Esophagus squamous epithelium (tissue), 5 donors: Measurements from ENCODE around the gene PSMA5. TPM values are rescaled to one million over a fixed set of nuclear protein-coding genes. Genes with fewer than 3 reads are reported as not detected.
A peak's percentile ranks its signal among the peaks of the same experiment; 100 is the strongest.

ENCODE experiments used
- DNase-seq: peaks from one replicate; lab custom pipeline; 2025; lab: John Stamatoyannopoulos, UW
- H3K27ac ChIP-seq, 4 donors: fragments of 200-600 bp; sonication (generic); one replicate each; pipeline ENCODE4 v1.5.1; 2016 to 2019; ENCODE audit warnings: mild to moderate bottlenecking in 1 of 4
- H3K27me3 ChIP-seq, 4 donors: fragments of 200-600 bp; sonication (generic); 1 replicate in 3 of 4; 2 replicates in 1 of 4; pipeline versions ENCODE4 v1.5.1 to v1.6.0; 2017 to 2021; ENCODE audit warnings: antibody characterized with exemption in 1 of 4
- H3K36me3 ChIP-seq, 3 donors: fragments of 200-600 bp; sonication (generic); one replicate each; pipeline ENCODE4 v1.5.1; 2016 to 2019
- H3K4me1 ChIP-seq, 3 donors: fragments of 200-600 bp; sonication (generic); one replicate each; pipeline ENCODE4 v1.5.1; 2017 to 2019
- H3K4me3 ChIP-seq, 4 donors: fragments of 200-600 bp; sonication (generic); 1 replicate in 3 of 4; 2 replicates in 1 of 4; pipeline ENCODE4 v1.5.1; 2016 to 2019; ENCODE audit warnings: mild to moderate bottlenecking in 2 of 4, moderate library complexity in 1 of 4
- H3K9me3 ChIP-seq, 3 donors: fragments of 200-600 bp; sonication (generic); one replicate each; pipeline ENCODE4 v1.5.1; 2016 to 2019
- POLR2A ChIP-seq, 4 donors: fragments of 450-650 bp; IDR thresholded peaks; one replicate each; pipeline ENCODE4 v1.6.1; 2017; ENCODE audit warnings: antibody characterized with exemption in 4 of 4, mild to moderate bottlenecking in 4 of 4, moderate library complexity in 3 of 4
- WGBS, 2 donors: methylation state at CpG; one replicate each; pipeline ENCODE4 v1.1.5; 2018; 5-methylcytosine and 5-hydroxymethylcytosine counted together
- intact Hi-C: fragments of 100-400 bp; cut with DNase I; formaldehyde crosslinking; loops from one replicate; pipeline ENCODE4 v1.15.0; 2022
- total RNA-seq, 4 donors: library from RNA; depleted of rRNA; stranded (reverse); fragments of >200 nt; gene quantifications; one replicate each; pipeline ENCODE4 v1.1.0, GENCODE V29; 2016
- TF ChIP-seq, protein P1 (sequence below), 6 experiments: fragments of 450-650 bp in 4 of 6; fragments of 200-600 bp in 2 of 6; sonication (generic) in 2 of 6; IDR thresholded peaks; one replicate each; pipeline ENCODE4 v1.5.1; 2016 to 2019; ENCODE audit warnings: antibody characterized with exemption in 6 of 6, mild to moderate bottlenecking in 4 of 6, moderate library complexity in 4 of 6
- donor health status: DM: yes; HTN: yes; CAD: no.

The PSMA5 gene
- total RNA-seq, 4 donors from 2014 or later = 31.5 to 57.7 (median 46.8) TPM

DNA sequence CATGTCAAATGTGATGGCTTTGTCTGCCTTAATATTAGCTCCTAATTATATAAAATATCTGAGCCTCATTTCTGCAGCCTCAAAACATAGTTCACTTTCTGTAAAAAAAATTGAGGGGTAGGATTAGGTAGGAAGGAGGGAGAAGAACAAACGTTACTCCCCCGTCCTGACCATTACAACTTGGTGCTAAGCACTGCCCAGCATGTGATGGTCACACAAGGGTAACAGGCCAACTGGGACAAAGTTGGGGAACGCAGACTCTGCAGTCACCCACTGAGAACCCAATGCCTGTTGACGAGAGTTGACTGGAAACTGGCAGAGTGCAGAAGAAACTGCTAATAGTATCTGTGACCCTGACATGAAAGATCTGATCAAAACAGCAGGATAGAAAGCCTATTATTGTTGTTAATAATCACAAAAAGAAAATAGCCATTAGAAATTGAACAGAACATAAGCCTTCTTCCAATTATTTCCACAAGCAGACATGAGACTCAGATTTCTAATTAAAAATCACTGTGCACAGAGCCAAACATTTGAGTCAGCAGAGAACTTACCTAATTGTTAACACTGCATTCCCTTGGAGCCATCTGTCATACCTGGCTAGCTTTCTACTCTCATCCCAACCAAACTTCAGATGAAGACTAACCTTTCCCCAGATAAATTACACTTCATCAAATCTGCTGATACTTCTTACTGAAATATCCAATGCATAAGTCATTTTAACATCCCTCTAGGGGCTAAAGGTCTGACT is 34.0 kb downstream of the PSMA5 start:
- Histone ChIP-seq H3K27me3 (peaks cover 0 to 8% (median 0%) of the 10 kb centered on the region in 4 donors), H3K4me1 (peaks cover 10 to 93% (median 39%) of the 10 kb centered on the region in 3 donors), H3K9me3 (no peaks in the 10 kb centered on the region), H3K36me3 (no peaks in the 10 kb centered on the region), H3K4me3 (peak overlapping the region in 3 of 4 donors; percentile 18 to 75 (median 52)), H3K27ac (peak overlapping the region; percentile 34 to 93 (median 88))
- 40 to 66% methylated on average over 4 of the region's 4 CpGs for WGBS, 2 donors
- DNase-seq = no peak
- intact Hi-C loops = no loop called here
- TF ChIP-seq POLR2A (IDR thresholded peaks at IDR 0.05) = no peak
- TF ChIP-seq, protein P1, sequence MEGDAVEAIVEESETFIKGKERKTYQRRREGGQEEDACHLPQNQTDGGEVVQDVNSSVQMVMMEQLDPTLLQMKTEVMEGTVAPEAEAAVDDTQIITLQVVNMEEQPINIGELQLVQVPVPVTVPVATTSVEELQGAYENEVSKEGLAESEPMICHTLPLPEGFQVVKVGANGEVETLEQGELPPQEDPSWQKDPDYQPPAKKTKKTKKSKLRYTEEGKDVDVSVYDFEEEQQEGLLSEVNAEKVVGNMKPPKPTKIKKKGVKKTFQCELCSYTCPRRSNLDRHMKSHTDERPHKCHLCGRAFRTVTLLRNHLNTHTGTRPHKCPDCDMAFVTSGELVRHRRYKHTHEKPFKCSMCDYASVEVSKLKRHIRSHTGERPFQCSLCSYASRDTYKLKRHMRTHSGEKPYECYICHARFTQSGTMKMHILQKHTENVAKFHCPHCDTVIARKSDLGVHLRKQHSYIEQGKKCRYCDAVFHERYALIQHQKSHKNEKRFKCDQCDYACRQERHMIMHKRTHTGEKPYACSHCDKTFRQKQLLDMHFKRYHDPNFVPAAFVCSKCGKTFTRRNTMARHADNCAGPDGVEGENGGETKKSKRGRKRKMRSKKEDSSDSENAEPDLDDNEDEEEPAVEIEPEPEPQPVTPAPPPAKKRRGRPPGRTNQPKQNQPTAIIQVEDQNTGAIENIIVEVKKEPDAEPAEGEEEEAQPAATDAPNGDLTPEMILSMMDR (IDR thresholded peaks at IDR 0.05) = no peak

DNA sequence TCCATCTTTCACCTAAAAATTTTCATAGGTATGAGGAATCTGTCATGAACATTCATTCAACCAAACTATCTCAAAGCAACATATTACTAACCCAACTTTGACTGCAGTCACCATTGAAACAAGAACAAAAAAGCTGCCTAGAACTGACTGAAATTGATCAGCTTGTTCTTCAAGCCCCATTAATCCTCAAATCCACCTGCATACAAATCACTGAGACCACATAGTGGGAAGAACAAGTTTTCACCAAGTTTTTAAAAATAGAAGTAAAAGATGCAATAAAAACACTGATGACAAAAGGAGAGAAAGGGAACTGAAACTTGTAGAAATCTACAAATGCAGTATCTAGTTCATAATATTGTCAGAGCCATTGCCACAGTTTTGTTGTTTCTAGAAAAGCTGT is 34.6 kb downstream of the PSMA5 start:
- no peak for TF ChIP-seq POLR2A (IDR thresholded peaks at IDR 0.05)
- TF ChIP-seq, protein P1 (IDR thresholded peaks at IDR 0.05) = no peak
- no peak for DNase-seq
- Histone ChIP-seq H3K4me3 (peak overlapping the region in 3 of 4 donors; percentile 18 to 75 (median 52)), H3K9me3 (no peaks in the 10 kb centered on the region), H3K27ac (peak overlapping the region; percentile 34 to 93 (median 88)), H3K4me1 (peaks cover 10 to 88% (median 39%) of the 10 kb centered on the region in 3 donors), H3K27me3 (peaks cover 0 to 3% (median 0%) of the 10 kb centered on the region in 4 donors), H3K36me3 (no peaks in the 10 kb centered on the region)
- intact Hi-C loops = no loop called here

DNA sequence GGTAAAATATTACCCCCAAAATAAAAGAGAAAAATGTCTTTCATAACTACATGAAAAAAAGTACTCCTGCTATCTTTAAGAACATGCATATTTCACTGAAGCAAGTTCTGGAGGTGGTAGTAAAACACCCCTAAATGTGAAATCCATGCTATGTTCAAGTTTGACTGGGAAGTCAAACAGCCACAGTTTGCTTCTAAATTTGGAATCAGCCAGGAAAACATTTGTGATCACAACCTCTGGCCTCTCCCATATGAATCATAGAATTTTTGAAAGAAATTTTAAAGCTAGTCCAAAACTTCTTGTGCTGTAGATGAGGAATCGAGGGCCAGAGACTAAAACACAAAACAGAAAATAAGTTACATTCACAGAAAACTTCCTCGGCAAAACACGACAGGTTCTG is 35.1 kb downstream of the PSMA5 start:
- 23 to 40% methylated on average over 3 of the region's 3 CpGs for WGBS, 2 donors
- H3K27ac ChIP-seq = peak overlapping the region; percentile 34 to 93 (median 88)
- H3K4me1 ChIP-seq = peaks cover 10 to 88% (median 39%) of the 10 kb centered on the region in 3 donors
- no peaks in the 10 kb centered on the region for H3K36me3 ChIP-seq
- TF ChIP-seq POLR2A (IDR thresholded peaks at IDR 0.05) = no peak
- TF ChIP-seq, protein P1 (IDR thresholded peaks at IDR 0.05) = no peak
- intact Hi-C loops = no loop called here
- H3K9me3 ChIP-seq = no peaks in the 10 kb centered on the region
- peaks cover 0 to 3% (median 0%) of the 10 kb centered on the region in 4 donors for H3K27me3 ChIP-seq
- H3K4me3 ChIP-seq = peak overlapping the region in 2 of 4 donors; percentile 18 to 52
- no peak for DNase-seq

DNA sequence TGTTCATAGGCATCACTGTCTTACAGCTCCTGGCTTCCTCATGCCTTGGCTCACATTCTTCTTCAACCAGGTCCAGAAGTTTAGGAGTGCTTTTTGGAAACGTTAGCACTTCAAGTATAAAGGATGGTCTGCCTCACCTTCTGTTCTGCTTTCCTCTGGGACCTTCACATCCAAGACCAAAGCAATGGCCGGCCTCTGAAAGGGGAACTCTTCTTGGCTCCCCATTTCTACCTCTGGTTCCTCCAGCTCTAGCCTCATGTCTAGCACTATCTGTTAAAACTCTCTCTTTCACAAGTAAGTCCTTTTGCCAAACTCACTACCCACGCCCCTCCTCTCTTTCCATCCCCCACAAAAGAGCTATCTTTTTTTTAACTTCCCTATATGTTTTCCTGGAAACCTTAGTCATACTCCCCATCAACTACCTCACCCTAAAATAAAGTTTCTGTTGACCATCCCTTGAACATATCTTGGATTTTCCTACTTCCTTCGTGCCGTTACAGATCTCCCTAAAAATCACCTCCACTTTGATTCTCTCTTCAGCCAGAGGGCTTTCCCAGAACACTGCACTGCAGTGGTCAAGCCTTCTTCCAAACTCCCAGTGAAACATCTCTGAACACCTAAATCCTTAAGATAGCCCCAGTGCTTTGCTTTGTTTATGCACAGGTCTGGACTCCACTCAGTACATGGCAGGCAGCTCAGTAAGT is 36.5 kb downstream of the PSMA5 start:
- TF ChIP-seq POLR2A (IDR thresholded peaks at IDR 0.05) = no peak
- TF ChIP-seq, protein P1 (IDR thresholded peaks at IDR 0.05) = no peak
- Histone ChIP-seq H3K4me1 (peaks cover 10 to 92% (median 44%) of the 10 kb centered on the region in 3 donors), H3K36me3 (no peaks in the 10 kb centered on the region), H3K9me3 (no peaks in the 10 kb centered on the region), H3K4me3 (peak overlapping the region in 1 of 4 donors; percentile 22), H3K27me3 (no peaks in the 10 kb centered on the region), H3K27ac (peak overlapping the region; percentile 34 to 93 (median 88))
- no peak for DNase-seq
- 56 to 57% methylated on average over 5 of the region's 5 CpGs for whole genome bisulfite sequencing, 2 donors
- intact Hi-C loops = no loop called here
